Left ventricle myocardium inferior (tissue), 1 donor: Measurements from ENCODE around the gene KCTD5. TPM values are rescaled to one million over a fixed set of nuclear protein-coding genes. Genes with fewer than 3 reads are reported as not detected.
A peak's percentile ranks its signal among the peaks of the same experiment; 100 is the strongest.
"Not testable (repeated sequence)": the region's sequence is repeated elsewhere in the genome, so short reads cannot be mapped to it uniquely, and the experiment has no call there.

ENCODE experiments used
- DNase-seq: peaks from one replicate; pipeline ENCODE4 v3.0.0-alpha.2; 2020
- H3K27ac ChIP-seq: fragments of 200-600 bp; replicated peaks from 2 replicates; pipeline ENCODE4 v1.8.0; 2021
- H3K27me3 ChIP-seq: fragments of 200-600 bp; 2 replicates; pipeline ENCODE4 v1.8.0; 2021; ENCODE audit warnings: low read depth
- H3K36me3 ChIP-seq: fragments of 200-600 bp; 2 replicates; pipeline ENCODE4 v1.8.0; 2021
- H3K4me1 ChIP-seq: fragments of 200-600 bp; 2 replicates; pipeline ENCODE4 v1.8.0; 2021
- H3K4me3 ChIP-seq: fragments of 200-600 bp; 2 replicates; pipeline ENCODE4 v1.8.0; 2021; ENCODE audit warnings: mild to moderate bottlenecking, moderate library complexity
- H3K9me3 ChIP-seq: fragments of 200-600 bp; replicated peaks from 2 replicates; pipeline ENCODE4 v1.8.0; 2021
- intact Hi-C: fragments of 100-400 bp; cut with micrococcal nuclease; formaldehyde crosslinking; loops from one replicate; pipeline ENCODE4 v1.11.0; 2022
- total RNA-seq: library from RNA; stranded (reverse); fragmentation: NEBNext Ultra II Directional; extraction: Animal tissue kit (Norgen Biotek cat#: 25700); gene quantifications from one replicate; pipeline ENCODE4 v1.2.1, GENCODE V29; 2021
- TF ChIP-seq, protein P1 (sequence below): fragments of 200-600 bp; IDR thresholded peaks from 2 replicates; pipeline ENCODE4 v1.8.0; 2021; ENCODE audit warnings: antibody characterized with exemption, mild to moderate bottlenecking, borderline replicate concordance
- donor health status: DM: no; HTN: yes; CAD: no; lungs with severe emphysema.

Gene KCTD5
- total RNA-seq, 1 donor from 2014 or later: 10.2 TPM

DNA sequence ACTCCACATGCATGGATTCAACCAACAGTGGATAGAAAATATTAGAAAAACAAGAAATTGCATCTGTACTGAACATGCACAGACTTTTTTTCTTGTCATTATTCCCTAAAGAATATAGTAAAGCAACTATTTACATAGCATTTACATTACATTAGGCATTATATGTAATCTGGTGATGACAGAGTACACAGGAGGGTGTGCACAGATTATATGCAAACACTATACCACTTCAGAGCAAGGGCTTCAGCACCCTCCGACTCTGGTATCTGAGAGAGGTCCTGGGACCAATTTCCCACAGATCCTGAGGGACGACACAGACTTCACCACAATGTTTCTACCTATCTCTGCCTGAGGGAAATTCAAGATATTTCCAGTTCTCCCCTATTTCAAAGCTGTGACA is 25.3 kb upstream of the KCTD5 start:
- intact Hi-C loops: no loop called here
- Histone ChIP-seq H3K27me3 (no peaks in the 10 kb centered on the region), H3K9me3 (no peaks in the 10 kb centered on the region), H3K36me3 (no peaks in the 10 kb centered on the region), H3K27ac (no peak overlapping the region), H3K4me3 (no peak overlapping the region), H3K4me1 (peaks cover 6% of the 10 kb centered on the region)
- TF ChIP-seq, protein P1, sequence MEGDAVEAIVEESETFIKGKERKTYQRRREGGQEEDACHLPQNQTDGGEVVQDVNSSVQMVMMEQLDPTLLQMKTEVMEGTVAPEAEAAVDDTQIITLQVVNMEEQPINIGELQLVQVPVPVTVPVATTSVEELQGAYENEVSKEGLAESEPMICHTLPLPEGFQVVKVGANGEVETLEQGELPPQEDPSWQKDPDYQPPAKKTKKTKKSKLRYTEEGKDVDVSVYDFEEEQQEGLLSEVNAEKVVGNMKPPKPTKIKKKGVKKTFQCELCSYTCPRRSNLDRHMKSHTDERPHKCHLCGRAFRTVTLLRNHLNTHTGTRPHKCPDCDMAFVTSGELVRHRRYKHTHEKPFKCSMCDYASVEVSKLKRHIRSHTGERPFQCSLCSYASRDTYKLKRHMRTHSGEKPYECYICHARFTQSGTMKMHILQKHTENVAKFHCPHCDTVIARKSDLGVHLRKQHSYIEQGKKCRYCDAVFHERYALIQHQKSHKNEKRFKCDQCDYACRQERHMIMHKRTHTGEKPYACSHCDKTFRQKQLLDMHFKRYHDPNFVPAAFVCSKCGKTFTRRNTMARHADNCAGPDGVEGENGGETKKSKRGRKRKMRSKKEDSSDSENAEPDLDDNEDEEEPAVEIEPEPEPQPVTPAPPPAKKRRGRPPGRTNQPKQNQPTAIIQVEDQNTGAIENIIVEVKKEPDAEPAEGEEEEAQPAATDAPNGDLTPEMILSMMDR: no peak
- DNase-seq: no peak

DNA sequence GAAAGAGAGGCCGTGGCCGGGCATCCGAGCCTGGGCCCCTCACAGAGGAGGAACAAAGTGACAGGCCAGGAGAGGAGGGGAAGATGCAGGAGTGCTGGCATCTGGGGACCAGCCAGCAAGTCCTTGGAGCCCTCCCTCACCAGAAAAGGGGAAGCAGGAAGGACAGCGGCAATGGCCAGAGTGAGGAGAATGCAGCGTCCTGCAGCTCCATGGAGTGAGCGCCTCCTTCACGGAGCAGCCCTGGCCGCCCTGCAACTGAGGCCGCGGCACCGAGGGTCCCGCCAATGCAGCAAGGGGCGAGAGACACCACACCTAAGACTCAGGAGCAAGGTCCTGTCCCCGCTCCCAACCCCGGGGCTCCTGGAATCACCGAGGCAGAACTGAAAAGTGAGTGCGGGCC is 24.5 kb upstream of the KCTD5 start:
- intact Hi-C loops, H3K36me3 ChIP-seq, H3K4me1 ChIP-seq, DNase-seq, H3K4me3 ChIP-seq, H3K27me3 ChIP-seq, H3K9me3 ChIP-seq, H3K27ac ChIP-seq: not testable (repeated sequence)

DNA sequence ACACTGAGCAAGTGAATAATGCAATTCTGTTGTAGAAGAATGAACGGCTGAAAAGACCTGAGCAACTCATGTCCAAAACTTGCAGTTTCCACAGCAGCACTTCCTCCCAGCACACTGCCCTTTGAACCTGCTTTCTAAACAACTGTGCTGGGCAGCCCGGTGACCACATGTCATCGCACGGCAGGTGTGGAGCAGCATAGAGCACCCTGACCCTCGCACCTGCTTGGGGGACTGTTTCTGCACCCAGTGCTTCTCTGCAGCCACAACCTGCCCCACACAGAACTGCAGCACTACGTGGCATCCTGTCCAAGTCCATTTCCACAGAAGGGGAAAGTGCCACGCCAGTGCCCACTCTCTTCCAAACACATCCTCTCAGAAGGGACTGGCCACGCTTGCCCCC is 22.8 kb upstream of the KCTD5 start:
- H3K36me3 ChIP-seq, H3K27ac ChIP-seq, H3K9me3 ChIP-seq, H3K27me3 ChIP-seq, H3K4me3 ChIP-seq, intact Hi-C loops, DNase-seq: not testable (repeated sequence)
- H3K4me1 ChIP-seq: peaks cover 14% of the 10 kb centered on the region

DNA sequence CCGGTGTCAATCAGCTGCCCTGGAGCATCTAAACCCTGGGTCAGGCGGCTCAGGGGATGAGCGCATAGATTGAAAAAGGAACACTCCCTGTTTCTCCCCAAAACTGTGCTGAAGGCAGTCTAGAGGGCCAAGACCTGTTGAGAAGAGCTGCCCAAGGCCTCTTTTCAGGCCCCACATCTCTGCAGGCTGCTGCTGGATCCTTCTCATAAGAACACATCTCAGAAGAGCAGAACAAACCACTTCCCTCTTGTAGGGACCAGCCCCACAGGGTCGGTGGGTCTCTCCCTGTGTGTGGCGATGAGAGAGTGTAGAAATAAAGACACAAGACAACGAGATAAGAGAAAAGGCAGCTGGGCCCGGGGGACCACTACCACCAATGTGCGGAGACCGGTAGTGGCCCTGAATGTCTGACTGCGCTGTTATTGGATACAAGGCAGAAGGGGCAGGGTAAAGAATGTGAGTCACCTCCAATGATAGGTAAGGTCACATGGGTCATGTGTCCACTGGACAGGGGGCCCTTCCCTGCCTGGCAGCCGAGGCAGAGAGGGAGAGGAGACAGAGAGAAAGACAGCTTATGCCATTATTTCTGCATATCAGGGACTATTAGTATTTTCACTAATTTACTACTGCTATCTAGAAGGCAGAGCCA is 22.2 kb upstream of the KCTD5 start:
- H3K27me3 ChIP-seq, intact Hi-C loops, DNase-seq, H3K9me3 ChIP-seq, H3K27ac ChIP-seq, H3K4me3 ChIP-seq, H3K36me3 ChIP-seq: not testable (repeated sequence)
- H3K4me1 ChIP-seq: peaks cover 14% of the 10 kb centered on the region

DNA sequence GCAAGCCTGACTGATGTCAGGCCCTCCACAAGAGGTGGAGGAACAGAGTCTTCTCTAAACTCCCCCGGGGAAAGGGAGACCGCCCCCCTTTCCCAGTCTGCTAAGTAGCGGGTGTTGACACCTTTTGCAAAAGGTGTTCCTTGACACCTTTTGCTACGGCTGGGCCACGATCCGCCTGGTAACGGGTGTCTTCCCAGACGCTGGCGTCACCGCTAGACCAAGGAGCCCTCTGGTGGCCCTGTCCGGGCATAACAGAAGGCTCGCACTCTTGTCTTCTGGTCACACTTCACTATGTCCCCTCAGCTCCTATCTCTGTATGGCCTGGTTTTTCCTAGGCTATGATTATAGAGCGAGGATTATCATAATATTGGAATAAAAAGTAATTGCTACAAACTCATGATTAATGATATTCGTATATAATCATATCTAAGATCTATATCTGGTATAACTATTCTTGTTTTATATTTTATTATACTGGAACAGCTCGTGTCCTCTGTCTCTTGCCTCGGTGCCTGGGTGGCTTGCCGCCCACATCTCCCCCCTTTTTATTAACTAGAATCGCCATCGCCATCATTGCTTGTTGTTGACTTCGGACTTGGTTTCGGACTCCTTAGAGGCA is 21.5 kb upstream of the KCTD5 start:
- H3K36me3 ChIP-seq, H3K9me3 ChIP-seq, intact Hi-C loops, H3K4me3 ChIP-seq, H3K27ac ChIP-seq, H3K27me3 ChIP-seq, DNase-seq: not testable (repeated sequence)
- TF ChIP-seq, protein P1: peak; percentile 64
- H3K4me1 ChIP-seq: peaks cover 14% of the 10 kb centered on the region

DNA sequence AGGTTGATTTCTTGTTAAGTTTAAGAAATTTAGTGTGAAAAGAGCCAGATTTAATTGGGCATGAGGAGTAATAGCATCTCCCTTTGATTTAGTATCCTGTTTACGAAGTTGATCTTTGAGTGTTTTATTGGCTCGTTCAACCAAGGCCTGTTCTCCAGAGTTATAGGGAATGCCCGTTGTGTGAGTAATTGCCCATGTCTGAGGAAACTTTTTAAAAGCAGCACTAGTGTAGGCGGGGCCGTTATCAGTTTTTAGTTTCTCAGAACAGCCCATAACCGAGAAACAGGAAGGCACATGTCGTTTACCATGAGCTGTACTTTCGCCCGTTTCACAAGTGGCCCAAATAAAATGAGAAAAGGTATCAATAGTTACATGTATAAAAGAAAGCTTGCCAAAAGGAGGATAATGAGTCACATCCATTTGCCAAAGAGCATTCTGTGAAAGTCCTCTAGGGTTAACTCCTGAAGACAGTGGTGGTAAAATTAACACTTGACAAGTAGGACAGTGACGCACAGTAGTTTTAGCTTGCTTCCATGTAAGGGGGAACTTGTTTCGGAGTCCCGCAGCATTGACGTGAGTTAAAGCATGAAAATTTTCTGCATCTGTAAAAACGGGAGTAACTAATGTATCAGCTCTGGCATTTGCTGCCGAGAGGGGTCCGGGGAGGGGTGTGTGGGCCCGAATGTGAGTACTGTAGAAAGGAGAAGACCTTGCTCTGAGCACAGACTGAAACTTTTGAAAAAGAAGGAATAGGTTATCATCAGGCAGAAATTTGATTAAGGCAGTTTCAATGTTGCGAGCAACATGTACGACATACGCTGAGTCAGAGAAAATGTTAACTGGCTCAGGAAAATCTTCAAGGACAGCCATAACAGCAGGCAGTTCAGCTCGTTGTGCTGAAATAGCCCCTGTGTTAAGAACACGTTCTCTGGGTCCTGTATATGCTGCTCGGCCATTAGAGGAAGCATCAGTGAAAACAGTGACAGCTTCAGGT is 18.5 kb upstream of the KCTD5 start:
- Histone ChIP-seq H3K4me1 (peaks cover 14% of the 10 kb centered on the region), H3K27me3 (no peaks in the 10 kb centered on the region), H3K36me3 (peaks cover 27% of the 10 kb centered on the region), H3K9me3 (no peaks in the 10 kb centered on the region), H3K27ac (peak overlapping the region; percentile 30), H3K4me3 (no peak overlapping the region)
- TF ChIP-seq, protein P1: no peak
- intact Hi-C loops: no loop called here
- DNase-seq: no peak
